Measurements from ENCODE around the gene NKG7. TPM values are rescaled to one million over a fixed set of nuclear protein-coding genes. Genes with fewer than 3 reads are reported as not detected.
"Not testable (repeated sequence)": the region's sequence is repeated elsewhere in the genome, so short reads cannot be mapped to it uniquely, and the experiment has no call there.

NKG7 gene
- total RNA-seq, 1 donor = not detected

GRCh38 chr19:51399231-51399630, 26.8 kb upstream of the NKG7 start:
- no peak overlapping the region for H3K4me3 ChIP-seq (ENCODE audit: low read depth, low read length)
- TF ChIP-seq, protein P1, sequence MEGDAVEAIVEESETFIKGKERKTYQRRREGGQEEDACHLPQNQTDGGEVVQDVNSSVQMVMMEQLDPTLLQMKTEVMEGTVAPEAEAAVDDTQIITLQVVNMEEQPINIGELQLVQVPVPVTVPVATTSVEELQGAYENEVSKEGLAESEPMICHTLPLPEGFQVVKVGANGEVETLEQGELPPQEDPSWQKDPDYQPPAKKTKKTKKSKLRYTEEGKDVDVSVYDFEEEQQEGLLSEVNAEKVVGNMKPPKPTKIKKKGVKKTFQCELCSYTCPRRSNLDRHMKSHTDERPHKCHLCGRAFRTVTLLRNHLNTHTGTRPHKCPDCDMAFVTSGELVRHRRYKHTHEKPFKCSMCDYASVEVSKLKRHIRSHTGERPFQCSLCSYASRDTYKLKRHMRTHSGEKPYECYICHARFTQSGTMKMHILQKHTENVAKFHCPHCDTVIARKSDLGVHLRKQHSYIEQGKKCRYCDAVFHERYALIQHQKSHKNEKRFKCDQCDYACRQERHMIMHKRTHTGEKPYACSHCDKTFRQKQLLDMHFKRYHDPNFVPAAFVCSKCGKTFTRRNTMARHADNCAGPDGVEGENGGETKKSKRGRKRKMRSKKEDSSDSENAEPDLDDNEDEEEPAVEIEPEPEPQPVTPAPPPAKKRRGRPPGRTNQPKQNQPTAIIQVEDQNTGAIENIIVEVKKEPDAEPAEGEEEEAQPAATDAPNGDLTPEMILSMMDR (IDR thresholded peaks at IDR 0.05; ENCODE audit: insufficient read depth, low read length) = no peak
- no peak for DNase-seq (ENCODE audit: low read depth)

- TF ChIP-seq, protein P1 (IDR thresholded peaks at IDR 0.05; ENCODE audit: insufficient read depth, low read length) = peak; percentile 58
- no peak overlapping the region for H3K4me3 ChIP-seq (ENCODE audit: low read depth, low read length)
- DNase-seq (ENCODE audit: low read depth) = peak; percentile 41
Observed at GRCh38 chr19:51398096-51398704, 25.7 kb upstream of the NKG7 start.

DNA sequence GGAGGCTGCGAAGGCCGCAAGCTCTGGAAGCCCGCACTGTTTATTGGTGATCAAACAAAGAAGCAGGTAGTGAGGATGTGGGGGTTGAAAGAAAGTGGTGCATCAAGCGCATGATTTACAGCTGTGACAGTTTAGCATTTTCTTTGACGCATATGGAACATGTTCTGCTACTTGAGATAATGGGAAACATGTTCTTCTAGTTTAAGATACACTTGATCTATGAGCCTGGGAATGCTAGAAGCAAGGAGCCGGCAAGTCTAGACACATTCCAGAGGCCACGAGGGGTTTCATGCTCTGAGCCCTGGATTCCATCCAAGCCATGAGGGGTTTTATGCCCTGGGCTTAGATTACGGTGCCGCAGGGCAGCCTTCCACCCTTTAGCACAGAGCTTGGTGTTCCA, 25.0 kb upstream of the NKG7 start:
- peak; percentile 11 for DNase-seq (ENCODE audit: low read depth)

GRCh38 chr19:51396175-51396574, 23.7 kb upstream of the NKG7 start:
- TF ChIP-seq, protein P1 (IDR thresholded peaks at IDR 0.05; ENCODE audit: insufficient read depth, low read length) = no peak
- no peak overlapping the region for H3K4me3 ChIP-seq (ENCODE audit: low read depth, low read length)
- no peak for DNase-seq (ENCODE audit: low read depth)

More for the DNA sequence above, 25.0 kb upstream of the NKG7 start:
- not testable (repeated sequence) for H3K4me3 ChIP-seq (ENCODE audit: low read depth, low read length)

- H3K4me3 ChIP-seq (ENCODE audit: low read depth, low read length) = peak overlapping the region; percentile 67
- TF ChIP-seq, protein P1 (IDR thresholded peaks at IDR 0.05; ENCODE audit: insufficient read depth, low read length) = no peak
- DNase-seq (ENCODE audit: low read depth) = peak; percentile 99
Observed at GRCh38 chr19:51394050-51394836, 21.8 kb upstream of the NKG7 start.

DNA sequence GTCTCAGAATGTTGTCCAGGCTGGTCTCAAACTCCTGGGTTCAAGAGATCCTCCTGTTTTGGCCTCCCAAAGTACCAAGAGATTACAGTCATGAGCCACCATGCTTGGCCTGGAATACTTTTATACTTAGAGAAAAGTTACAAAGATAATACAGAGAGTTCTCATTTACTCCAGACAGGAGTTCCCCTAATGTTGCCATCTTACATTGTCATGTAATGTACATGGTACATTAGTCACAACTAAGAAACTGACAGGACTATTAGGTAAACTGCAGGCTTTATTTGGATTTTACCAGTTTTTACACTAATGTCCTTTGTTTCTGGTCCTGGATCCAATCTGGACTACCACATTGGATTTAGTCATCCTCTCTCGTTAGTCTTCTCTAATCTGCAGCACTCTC, 20.2 kb upstream of the NKG7 start:
- no peak for DNase-seq (ENCODE audit: low read depth)
- TF ChIP-seq, protein P1 (IDR thresholded peaks at IDR 0.05; ENCODE audit: insufficient read depth, low read length) = no peak
- H3K4me3 ChIP-seq (ENCODE audit: low read depth, low read length) = no peak overlapping the region

DNA sequence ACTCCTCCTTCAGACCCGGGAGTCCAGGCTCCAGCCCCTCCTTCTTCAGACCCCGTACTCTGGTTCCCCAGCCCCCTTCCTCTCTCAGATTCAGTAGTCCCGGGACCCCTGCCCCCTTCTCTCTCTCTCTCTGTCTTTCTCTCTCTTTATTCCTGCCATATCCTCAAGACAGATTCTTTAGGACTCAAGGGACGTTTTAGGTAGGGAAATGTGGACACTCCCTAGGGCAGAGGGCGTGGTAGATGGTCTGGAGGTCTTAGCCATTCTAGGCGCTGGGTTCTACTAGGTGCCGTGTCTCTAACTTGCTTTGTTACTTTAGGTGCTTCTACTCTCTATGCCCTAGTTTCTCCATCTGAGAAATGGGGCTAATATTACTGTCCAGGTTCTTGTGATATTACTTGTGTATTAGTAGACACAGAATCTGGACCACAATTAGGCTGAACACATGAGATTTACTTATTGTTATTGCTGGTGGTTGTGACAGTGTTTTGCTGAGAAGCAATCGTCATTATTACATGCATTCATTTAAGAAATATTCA, 18.7 kb upstream of the NKG7 start:
- no peak overlapping the region for H3K4me3 ChIP-seq (ENCODE audit: low read depth, low read length)
- TF ChIP-seq, protein P1 (IDR thresholded peaks at IDR 0.05; ENCODE audit: insufficient read depth, low read length) = no peak
- DNase-seq (ENCODE audit: low read depth) = no peak
